HepG2 (cell line): ENCODE measurements around the gene TIMP3. TPM values are rescaled to one million over a fixed set of nuclear protein-coding genes. Genes with fewer than 3 reads are reported as not detected.

Source experiments
- ATAC-seq: fragments of 200-7000 bp; cut with Tn5 transposase; 3 replicates; pipeline ENCODE4 v1.9.1; 2020; ENCODE audit warnings: mild to moderate bottlenecking, moderate library complexity
- BruUV-seq: library from RNA; stranded (reverse); fragments of 400-500 nt; replicated peaks from 2 replicates; lab custom pipeline; 2021; lab: Mats Ljungman, UMichigan
- CTCF ChIA-PET: fragments of 300-600 bp; formaldehyde crosslinking; extraction: SDS; loops from one replicate; lab custom pipeline; 2021; ENCODE audit warnings: low total read pairs, inconsistent platforms, low intra/inter-chr PET ratio; lab: Yijun Ruan, JAX
- POLR2A ChIA-PET: fragments of 350-600 bp; sonication (Branson Sonifier 250); formaldehyde crosslinking; loops from one replicate; lab custom pipeline; 2020; ENCODE audit warnings: antibody characterized with exemption, inconsistent platforms; lab: Yijun Ruan, JAX
- DNase-seq: peaks from one replicate; pipeline ENCODE4 v3.0.0-alpha.2; 2015; ENCODE audit warnings: low spot score
- FAIRE-seq: peaks from 3 replicates; lab custom pipeline; 2011; peaks lifted over from hg19 to GRCh38; lab: Jason Lieb, UNC
- H2AFZ ChIP-seq: one replicate; pipeline ENCODE4 v1.6.1; 2011; ENCODE audit warnings: low read length, inconsistent platforms
- H3K27ac ChIP-seq: fragments of 300-600 bp; 3 replicates; pipeline ENCODE4 v1.8.0; 2011; ENCODE audit warnings: mixed run types, mild to moderate bottlenecking, mixed read lengths, low read length, inconsistent platforms; ENCODE audit not compliant: insufficient read depth; ENCODE audit errors: extremely low read length
- H3K27me3 ChIP-seq, 2 experiments: fragments of 200-600 bp in 1 of 2; 2 replicates in 1 of 2; 3 replicates in 1 of 2; pipeline versions ENCODE4 v1.6.0 to v1.8.0; 2011; ENCODE audit warnings: low read length in 2 of 2, mild to moderate bottlenecking in 2 of 2, moderate library complexity in 2 of 2, inconsistent platforms in 1 of 2; ENCODE audit not compliant: insufficient read depth in 2 of 2, control insufficient read depth in 1 of 2
- H3K36me3 ChIP-seq, 2 experiments: fragments of 200-600 bp in 1 of 2; replicated peaks in 1 of 2; 2 replicates in 1 of 2; 3 replicates in 1 of 2; pipeline versions ENCODE4 v1.5.1 to v1.8.0; 2011; ENCODE audit warnings: low read length in 2 of 2, inconsistent platforms in 1 of 2; ENCODE audit not compliant: insufficient read depth in 2 of 2, control insufficient read depth in 1 of 2
- H3K4me1 ChIP-seq: 2 replicates; pipeline ENCODE4 v1.5.1; 2012; ENCODE audit warnings: low read length, inconsistent platforms; ENCODE audit not compliant: insufficient read depth
- H3K4me2 ChIP-seq: 2 replicates; pipeline ENCODE4 v1.6.0; 2011; ENCODE audit warnings: low read depth, low read length, inconsistent platforms
- H3K4me3 ChIP-seq, 3 experiments: fragments of 200-600 bp in 1 of 3; sonication (generic), shearing (Covaris generic) in 1 of 3; replicated peaks in 1 of 3; 2 replicates each; pipeline ENCODE4 v1.5.1; 2011 to 2016; ENCODE audit warnings: low read length in 3 of 3, inconsistent platforms in 2 of 3, low read depth in 2 of 3, mild to moderate bottlenecking in 2 of 3, control low read depth in 1 of 3, mixed read lengths in 1 of 3; ENCODE audit not compliant: insufficient read depth in 1 of 3
- H3K79me2 ChIP-seq: one replicate; pipeline ENCODE4 v1.6.1; 2011; ENCODE audit warnings: low read length, inconsistent platforms; ENCODE audit not compliant: insufficient read depth
- H3K9ac ChIP-seq: 2 replicates; pipeline ENCODE4 v1.6.0; 2011; ENCODE audit warnings: mild to moderate bottlenecking, low read depth, low read length, inconsistent platforms; ENCODE audit not compliant: insufficient read depth
- H3K9me3 ChIP-seq: 2 replicates; pipeline ENCODE4 v1.5.1; 2012; ENCODE audit warnings: mild to moderate bottlenecking, low read length
- H4K20me1 ChIP-seq: 2 replicates; pipeline ENCODE4 v1.6.0; 2011; ENCODE audit warnings: inconsistent platforms, mild to moderate bottlenecking, low read length, moderate library complexity; ENCODE audit not compliant: insufficient read depth
- CENPX ChIP-seq: sonication (generic); formaldehyde crosslinking; IDR thresholded peaks from 2 replicates; pipeline ENCODE4 v1.9.0; 2021; ENCODE audit warnings: mild to moderate bottlenecking, missing genetic modification reagents, moderate library complexity
- EP300 ChIP-seq, 3 experiments: sonication (generic) in 1 of 3; formaldehyde crosslinking in 1 of 3; IDR thresholded peaks; 2 replicates each; pipeline versions ENCODE4 v1.5.1 to v1.6.1; 2011 to 2020; ENCODE audit warnings: low read depth in 2 of 3, low read length in 2 of 3, borderline replicate concordance in 1 of 3, improper control_type of control experiment in 1 of 3, mild to moderate bottlenecking in 1 of 3, missing genetic modification reagents in 1 of 3, moderate library complexity in 1 of 3
- FOXM1 ChIP-seq: sonication (generic); formaldehyde crosslinking; IDR thresholded peaks from 2 replicates; pipeline ENCODE4 v1.5.0; 2020; ENCODE audit warnings: missing genetic modification reagents
- HOXA3 ChIP-seq: sonication (generic); formaldehyde crosslinking; IDR thresholded peaks from 2 replicates; pipeline ENCODE4 v1.5.0; 2020; ENCODE audit warnings: missing genetic modification reagents
- MEIS2 ChIP-seq: sonication (generic); formaldehyde crosslinking; IDR thresholded peaks from 2 replicates; pipeline ENCODE4 v1.9.0; 2021; ENCODE audit warnings: mild to moderate bottlenecking, missing genetic modification reagents
- MIXL1 ChIP-seq: IDR thresholded peaks from 2 replicates; pipeline ENCODE4 v1.6.1; 2016
- POLR2AphosphoS5 ChIP-seq: IDR thresholded peaks from 2 replicates; pipeline ENCODE4 v1.6.1; 2012; ENCODE audit warnings: low read depth, low read length
- SMARCC2 ChIP-seq: fragments of 450-650 bp; IDR thresholded peaks from 2 replicates; pipeline ENCODE4 v1.6.1; 2017; ENCODE audit warnings: antibody characterized with exemption, mild to moderate bottlenecking
- TRIM22 ChIP-seq: fragments of 450-650 bp; IDR thresholded peaks from 2 replicates; pipeline ENCODE4 v1.6.1; 2017
- TSC22D2 ChIP-seq: sonication (generic); formaldehyde crosslinking; IDR thresholded peaks from 2 replicates; pipeline ENCODE4 v1.5.1; 2020; ENCODE audit warnings: missing genetic modification reagents, mild to moderate bottlenecking, borderline replicate concordance
- ZBTB1 ChIP-seq: sonication (generic); formaldehyde crosslinking; IDR thresholded peaks from 2 replicates; pipeline ENCODE4 v1.4.0; 2020; ENCODE audit warnings: missing genetic modification reagents, borderline replicate concordance
- ZNF224 ChIP-seq: sonication (generic); formaldehyde crosslinking; IDR thresholded peaks from 2 replicates; pipeline ENCODE4 v1.5.0; 2020; ENCODE audit warnings: mild to moderate bottlenecking, missing genetic modification reagents
- ZNF292 ChIP-seq: sonication (generic); formaldehyde crosslinking; IDR thresholded peaks from 2 replicates; pipeline ENCODE4 v1.8.1; 2022; ENCODE audit warnings: mild to moderate bottlenecking, low read depth, missing genetic modification reagents, borderline replicate concordance
- ZNF660 ChIP-seq: sonication (generic); formaldehyde crosslinking; IDR thresholded peaks from 2 replicates; pipeline ENCODE4 v1.5.1; 2020; ENCODE audit warnings: mild to moderate bottlenecking, low read depth, missing genetic modification reagents, borderline replicate concordance
- WGBS: methylation state at CpG from one replicate; pipeline ENCODE4 v1.1.6; 2017; ENCODE audit warnings: low lambda C conversion rate; 5-methylcytosine and 5-hydroxymethylcytosine counted together
- in situ Hi-C: cut with HindIII; loops from 2 replicates; pipeline ENCODE4 v1.10.0; 2017; ENCODE audit warnings: low pct_unique_long_range_greater_than_20kb; ENCODE audit not compliant: extremely low pct_ligation_motif_present
- intact Hi-C: fragments of 100-400 bp; cut with micrococcal nuclease; formaldehyde crosslinking; loops from one replicate; pipeline ENCODE4 v1.10.0; 2022; ENCODE audit not compliant: unreplicated experiment
- polyA plus RNA-seq, 8 experiments: library from polyadenylated mRNA; depleted of rRNA in 3 of 8; stranded (reverse) in 7 of 8; unstranded in 1 of 8; fragments of >200 nt; fragmentation: Illumina TruSeq in 4 of 8; extraction: Trizol in 4 of 8; gene quantifications; 2 replicates each; pipeline versions ENCODE4 v1.2.1 to v1.2.3, GENCODE V29; 2011 to 2016; ENCODE audit warnings: low read depth in 4 of 8, missing spikeins in 1 of 8, mixed read lengths in 1 of 8; ENCODE audit not compliant: insufficient read depth in 1 of 8
- total RNA-seq, 5 experiments: library from RNA; depleted of rRNA; stranded (reverse); fragments of >200 nt; fragmentation: Illumina TruSeq; extraction: Trizol; gene quantifications; 2 replicates each; pipeline ENCODE4 v1.2.3, GENCODE V29; 2016; ENCODE audit warnings: low read depth in 1 of 5
- TF ChIP-seq, protein P1 (sequence below): IDR thresholded peaks from 2 replicates; pipeline ENCODE4 v1.6.1; 2016; ENCODE audit warnings: missing compliant biosample characterization, missing genetic modification reagents, borderline replicate concordance
- TF ChIP-seq, protein P2 (sequence below): sonication (generic); formaldehyde crosslinking; IDR thresholded peaks from 2 replicates; pipeline ENCODE4 v1.8.1; 2023; ENCODE audit warnings: mild to moderate bottlenecking, inconsistent platforms, moderate library complexity, missing genetic modification reagents, borderline replicate concordance

TIMP3 gene
- total and polyA plus RNA-seq, 2 of the 13 experiments (the other 11 are each of a cell fraction or from before 2014, with no cell fraction given), result 57.3 to 86.6 TPM

GRCh38 chr22:32876516-32876915 is 75.0 kb downstream of the TIMP3 start:
- CTCF ChIA-PET, result no interaction called here
- Histone ChIP-seq H3K79me2 (no peaks in the 10 kb centered on the region), H3K4me2 (no peak overlapping the region), H3K9me3 (no peaks in the 10 kb centered on the region), H3K9ac (no peak overlapping the region), H3K27me3 (no peaks in the 10 kb centered on the region), H4K20me1 (no peaks in the 10 kb centered on the region), H3K36me3 (no peaks in the 10 kb centered on the region), H3K27ac (no peak overlapping the region), H2AFZ (no peak overlapping the region), H3K4me3 (no peak overlapping the region), H3K4me1 (no peaks in the 10 kb centered on the region)
- DNase-seq (no peak), ATAC-seq (no peak), FAIRE-seq (no peak)
- WGBS, result 94% methylated on average over 2 of the region's 2 CpGs
- intact Hi-C loops, result no loop called here
- POLR2A ChIA-PET, result no interaction called here
- no TSS peak for BruUV-seq
- TF ChIP-seq FOXM1, result no peak
- TF ChIP-seq HOXA3 (CRISPR knock-in tag), result no peak
- no peak for TF ChIP-seq ZNF224 (CRISPR knock-in tag)
- no peak for TF ChIP-seq POLR2AphosphoS5
- no peak for TF ChIP-seq ZNF292
- TF ChIP-seq TSC22D2 (CRISPR knock-in tag), result no peak
- TF ChIP-seq MEIS2 (CRISPR knock-in tag), result no peak
- TF ChIP-seq, protein P1, sequence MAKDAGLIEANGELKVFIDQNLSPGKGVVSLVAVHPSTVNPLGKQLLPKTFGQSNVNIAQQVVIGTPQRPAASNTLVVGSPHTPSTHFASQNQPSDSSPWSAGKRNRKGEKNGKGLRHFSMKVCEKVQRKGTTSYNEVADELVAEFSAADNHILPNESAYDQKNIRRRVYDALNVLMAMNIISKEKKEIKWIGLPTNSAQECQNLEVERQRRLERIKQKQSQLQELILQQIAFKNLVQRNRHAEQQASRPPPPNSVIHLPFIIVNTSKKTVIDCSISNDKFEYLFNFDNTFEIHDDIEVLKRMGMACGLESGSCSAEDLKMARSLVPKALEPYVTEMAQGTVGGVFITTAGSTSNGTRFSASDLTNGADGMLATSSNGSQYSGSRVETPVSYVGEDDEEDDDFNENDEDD (CRISPR knock-in tag), result no peak
- TF ChIP-seq SMARCC2, result no peak
- TF ChIP-seq MIXL1 (CRISPR knock-in tag), result no peak
- TF ChIP-seq CENPX (CRISPR knock-in tag), result no peak
- TF ChIP-seq, protein P2, sequence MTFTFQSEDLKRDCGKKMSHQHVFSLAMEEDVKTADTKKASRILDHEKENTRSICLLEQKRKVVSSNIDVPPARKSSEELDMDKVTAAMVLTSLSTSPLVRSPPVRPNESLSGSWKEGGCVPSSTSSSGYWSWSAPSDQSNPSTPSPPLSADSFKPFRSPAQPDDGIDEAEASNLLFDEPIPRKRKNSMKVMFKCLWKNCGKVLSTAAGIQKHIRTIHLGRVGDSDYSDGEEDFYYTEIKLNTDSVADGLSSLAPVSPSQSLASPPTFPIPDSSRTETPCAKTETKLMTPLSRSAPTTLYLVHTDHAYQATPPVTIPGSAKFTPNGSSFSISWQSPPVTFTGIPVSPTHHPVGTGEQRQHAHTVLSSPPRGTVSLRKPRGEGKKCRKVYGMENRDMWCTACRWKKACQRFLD (CRISPR knock-in tag), result no peak
- TF ChIP-seq ZBTB1 (CRISPR knock-in tag), result no peak
- no peak for TF ChIP-seq ZNF660 (CRISPR knock-in tag)
- TF ChIP-seq TRIM22, result no peak
- TF ChIP-seq EP300 (IDR thresholded peaks at IDR 0.05; ENCODE audit: low read depth in 2 of 2, low read length in 2 of 2), result no peak
- no peak for TF ChIP-seq EP300 (CRISPR knock-in tag; IDR thresholded peaks at IDR 0.05; ENCODE audit: borderline replicate concordance)
- in situ Hi-C loops, result no loop called here
